IMR-90 (cell line): ENCODE measurements around the gene ADAMTS5. TPM values are rescaled to one million over a fixed set of nuclear protein-coding genes. Genes with fewer than 3 reads are reported as not detected.
A peak's percentile ranks its signal among the peaks of the same experiment; 100 is the strongest.

Source experiments
- ATAC-seq: fragments of 200-7000 bp; cut with Tn5 transposase; 2 replicates; pipeline ENCODE4 v1.9.1; 2020; ENCODE audit warnings: low read depth, mild to moderate bottlenecking, moderate library complexity
- BruUV-seq: library from RNA; stranded (reverse); fragments of 400-500 nt; replicated peaks from 2 replicates; lab custom pipeline; 2021; lab: Mats Ljungman, UMichigan
- CTCF ChIA-PET: fragments of 300-600 bp; formaldehyde crosslinking; extraction: SDS; loops from one replicate; lab custom pipeline; 2021; ENCODE audit warnings: antibody characterized with exemption; lab: Yijun Ruan, JAX
- POLR2A ChIA-PET: fragments of 300-600 bp; sonication (Branson Sonifier 250); formaldehyde crosslinking; loops from one replicate; lab custom pipeline; 2022; ENCODE audit warnings: antibody characterized with exemption; ENCODE audit not compliant: unreplicated experiment; lab: Charles Lee
- DNase-seq: peaks from one replicate; pipeline ENCODE4 v3.0.0; 2013
- H2AFZ ChIP-seq: replicated peaks from 2 replicates; pipeline ENCODE3; 2013; ENCODE audit warnings: low read length, mild to moderate bottlenecking; ENCODE audit not compliant: poor library complexity
- H2AK5ac ChIP-seq: 2 replicates; pipeline ENCODE4 v1.6.1; 2013; ENCODE audit warnings: low read depth, low read length, inconsistent platforms
- H2AK9ac ChIP-seq: replicated peaks from 2 replicates; pipeline ENCODE3; 2013; ENCODE audit warnings: mild to moderate bottlenecking, low read depth, low read length, moderate library complexity; ENCODE audit not compliant: poor library complexity
- H2BK120ac ChIP-seq: 2 replicates; pipeline ENCODE4 v1.6.1; 2013; ENCODE audit warnings: low read depth, low read length, inconsistent platforms
- H2BK15ac ChIP-seq: 3 replicates; pipeline ENCODE4 v1.6.1; 2013; ENCODE audit warnings: low read depth, low read length, inconsistent platforms
- H2BK20ac ChIP-seq: 2 replicates; pipeline ENCODE4 v1.6.1; 2013; ENCODE audit warnings: low read depth, mild to moderate bottlenecking, inconsistent platforms, low read length, moderate library complexity
- H2BK5ac ChIP-seq: 2 replicates; pipeline ENCODE4 v1.6.1; 2013; ENCODE audit warnings: mild to moderate bottlenecking, low read depth, low read length, inconsistent platforms; ENCODE audit not compliant: poor library complexity, severe bottlenecking
- H3K14ac ChIP-seq: replicated peaks from 2 replicates; pipeline ENCODE4 v1.6.1; 2013; ENCODE audit warnings: low read depth, low read length, inconsistent platforms
- H3K18ac ChIP-seq: 2 replicates; pipeline ENCODE4 v1.6.1; 2013; ENCODE audit warnings: low read depth, low read length, control low read depth
- H3K23ac ChIP-seq: 2 replicates; pipeline ENCODE4 v1.6.1; 2013; ENCODE audit warnings: low read depth, low read length, inconsistent platforms
- H3K27ac ChIP-seq: 2 replicates; pipeline ENCODE4 v1.5.1; 2013; ENCODE audit warnings: mild to moderate bottlenecking, control low read depth, low read length; ENCODE audit not compliant: insufficient read depth
- H3K27me3 ChIP-seq: 2 replicates; pipeline ENCODE4 v1.6.1; 2013; ENCODE audit warnings: low read length; ENCODE audit not compliant: control insufficient read depth, insufficient read depth
- H3K36me3 ChIP-seq: 2 replicates; pipeline ENCODE4 v1.6.1; 2013; ENCODE audit warnings: low read length, mixed read lengths; ENCODE audit not compliant: control insufficient read depth, insufficient read depth
- H3K4ac ChIP-seq: 2 replicates; pipeline ENCODE4 v1.6.1; 2013; ENCODE audit warnings: low read depth, low read length, inconsistent platforms
- H3K4me1 ChIP-seq: 2 replicates; pipeline ENCODE4 v1.6.1; 2013; ENCODE audit warnings: low read length, mixed read lengths; ENCODE audit not compliant: control insufficient read depth, insufficient read depth
- H3K4me2 ChIP-seq: 2 replicates; pipeline ENCODE4 v1.6.1; 2013; ENCODE audit warnings: low read depth, mild to moderate bottlenecking, control low read depth, low read length, moderate library complexity
- H3K4me3 ChIP-seq: 2 replicates; pipeline ENCODE4 v1.5.1; 2013; ENCODE audit warnings: low read depth, mild to moderate bottlenecking, control low read depth, low read length, moderate library complexity; ENCODE audit not compliant: insufficient read depth
- H3K56ac ChIP-seq: 2 replicates; pipeline ENCODE4 v1.6.1; 2013; ENCODE audit warnings: low read length, inconsistent platforms; ENCODE audit not compliant: insufficient read depth; ENCODE audit errors: extremely low read depth
- H3K79me1 ChIP-seq, 2 experiments: 2 replicates each; pipeline ENCODE4 v1.6.1; 2013; ENCODE audit warnings: low read length in 2 of 2, inconsistent platforms in 1 of 2, low read depth in 1 of 2
- H3K9ac ChIP-seq: 2 replicates; pipeline ENCODE4 v1.6.1; 2013; ENCODE audit warnings: low read depth, low read length, control low read depth
- H3K9me1 ChIP-seq: 2 replicates; pipeline ENCODE4 v1.6.1; 2013; ENCODE audit warnings: low read length, inconsistent platforms; ENCODE audit not compliant: insufficient read depth
- H3K9me3 ChIP-seq: 2 replicates; pipeline ENCODE4 v1.6.1; 2013; ENCODE audit warnings: low read length; ENCODE audit not compliant: control insufficient read depth, insufficient read depth
- H4K20me1 ChIP-seq: 2 replicates; pipeline ENCODE4 v1.6.1; 2013; ENCODE audit warnings: low read length, inconsistent platforms; ENCODE audit not compliant: insufficient read depth
- H4K5ac ChIP-seq: 2 replicates; pipeline ENCODE4 v1.6.1; 2013; ENCODE audit warnings: mild to moderate bottlenecking, low read depth, low read length, control low read depth
- H4K8ac ChIP-seq, 2 experiments: 2 replicates each; pipeline ENCODE4 v1.6.1; 2013; ENCODE audit warnings: low read depth in 2 of 2, low read length in 2 of 2, control low read depth in 1 of 2, inconsistent platforms in 1 of 2
- H4K91ac ChIP-seq: 2 replicates; pipeline ENCODE4 v1.6.1; 2013; ENCODE audit warnings: low read depth, low read length, inconsistent platforms; ENCODE audit not compliant: insufficient read depth
- CHD1 ChIP-seq: IDR thresholded peaks from 2 replicates; pipeline ENCODE4 v1.6.1; 2012; ENCODE audit warnings: low read depth, low read length, improper control_type of control experiment
- MAZ ChIP-seq: IDR thresholded peaks from 2 replicates; pipeline ENCODE4 v1.6.1; 2012; ENCODE audit warnings: low read depth, mild to moderate bottlenecking, low read length, improper control_type of control experiment, moderate library complexity, borderline replicate concordance
- POLR2A ChIP-seq: IDR thresholded peaks from 2 replicates; pipeline ENCODE4 v1.6.1; 2012; ENCODE audit warnings: mild to moderate bottlenecking, low read depth, low read length
- RCOR1 ChIP-seq: IDR thresholded peaks from 2 replicates; pipeline ENCODE4 v1.6.1; 2012; ENCODE audit warnings: mild to moderate bottlenecking, low read length, improper control_type of control experiment; ENCODE audit not compliant: insufficient replicate concordance
- SMC3 ChIP-seq: fragments of 150-350 bp; IDR thresholded peaks from 2 replicates; pipeline ENCODE4 v1.6.1; 2016; ENCODE audit warnings: low read depth, mild to moderate bottlenecking, antibody characterized with exemption, low read length, moderate library complexity
- WGBS, 2 experiments: methylation state at CpG; one replicate each; pipeline versions ENCODE4 v1.1.5 to v1.1.7; 2013; ENCODE audit warnings: missing lambda C conversion rate in 2 of 2; ENCODE audit not compliant: insufficient read length in 1 of 2; ENCODE audit errors: extremely low coverage in 2 of 2; 5-methylcytosine and 5-hydroxymethylcytosine counted together
- dilution Hi-C: fragments of 300-500 bp; cut with HindIII; formaldehyde crosslinking; loops from one replicate; pipeline ENCODE4 v1.14.3; 2018; ENCODE audit warnings: low sequenced_read_pairs; ENCODE audit not compliant: unreplicated experiment
- in situ Hi-C: fragments of 300-500 bp; cut with MboI; formaldehyde crosslinking; loops from 3 replicates; pipeline ENCODE4 v1.14.3; 2019; ENCODE audit warnings: low sequenced_read_pairs, inconsistent platforms, mixed read lengths
- intact Hi-C: fragments of 100-400 bp; cut with micrococcal nuclease; formaldehyde crosslinking; loops from 2 replicates; pipeline ENCODE4 v1.10.0; 2022
- polyA plus RNA-seq, 3 experiments: library from polyadenylated mRNA; depleted of rRNA; stranded (reverse); fragments of >200 nt; gene quantifications; 2 replicates each; pipeline ENCODE4 v1.2.3, GENCODE V29; 2012; ENCODE audit warnings: low replicate concordance in 1 of 3
- total RNA-seq: library from RNA; depleted of rRNA; stranded (reverse); fragments of >200 nt; gene quantifications from 2 replicates; pipeline ENCODE4 v1.2.3, GENCODE V29; 2012

The ADAMTS5 gene
- total and polyA plus RNA-seq, 2 of the 4 experiments (the other 2 are of a cell fraction) = 0.54 to 0.58 TPM

DNA sequence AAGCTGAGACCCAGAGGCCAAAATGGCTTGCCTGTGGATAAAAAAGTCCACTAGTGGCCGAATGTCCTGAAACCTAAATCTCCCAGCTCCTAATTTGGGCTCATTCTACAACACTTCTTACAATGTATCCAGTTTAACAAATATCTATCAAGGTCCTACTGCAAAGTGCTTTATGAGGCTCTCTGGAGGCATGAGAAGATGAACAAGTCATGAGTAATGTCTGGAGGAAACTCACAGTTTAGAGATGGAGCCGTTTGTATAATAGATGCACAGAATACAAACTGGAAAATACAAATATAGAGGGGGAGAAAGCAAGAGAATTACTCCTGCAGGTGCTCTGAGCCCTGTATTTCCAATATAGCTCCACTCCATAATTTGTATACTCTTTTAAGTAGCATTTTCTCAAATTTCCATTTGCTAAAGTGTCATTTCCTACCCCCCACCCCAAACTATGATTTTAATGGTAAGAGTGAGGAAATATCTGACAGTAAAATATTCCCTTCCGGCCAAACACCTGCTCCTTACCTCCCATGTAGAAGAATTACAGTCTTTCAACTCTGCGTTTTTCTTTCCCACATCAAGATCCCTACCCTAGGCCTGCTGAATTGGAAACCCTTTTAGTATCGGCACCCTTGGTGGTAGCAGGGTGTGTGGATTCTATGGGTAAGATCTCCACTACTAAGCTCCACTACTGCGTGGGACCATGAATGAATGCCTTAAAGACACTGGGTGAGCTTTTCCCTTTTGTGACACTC is 3.3 kb upstream of the ADAMTS5 start (continued):
- no peak for TF ChIP-seq SMC3

DNA sequence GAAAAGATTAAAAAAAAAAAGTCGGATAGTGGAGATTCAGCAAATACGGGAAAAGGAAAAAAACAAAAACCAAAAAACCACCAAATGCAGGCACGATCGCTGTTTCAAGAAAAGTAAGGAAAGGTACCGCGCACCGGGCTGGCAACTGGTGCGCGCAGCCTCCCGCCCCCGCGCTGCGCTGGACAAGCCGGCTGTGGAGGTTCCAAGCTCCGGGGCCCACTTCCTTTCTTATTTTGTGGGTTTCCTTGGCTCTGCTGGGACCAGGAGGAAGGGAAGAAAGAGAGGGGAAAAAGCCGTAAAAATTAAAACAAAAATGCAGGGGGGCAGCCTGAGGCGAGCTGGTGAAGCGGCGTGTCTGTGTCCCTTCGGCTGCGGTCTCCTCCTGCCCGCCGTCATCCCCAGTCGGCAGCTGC is 233 bp downstream of the ADAMTS5 start:
- Histone ChIP-seq H3K4me2 (peak overlapping the region; percentile 74), H3K18ac (0 out of 2 replicates have a peak overlapping the region, but pooled peaks have one; percentile 24), H3K27ac (peak overlapping the region; percentile 80), H3K36me3 (peaks cover 2% of the 10 kb centered on the region; the same call in 1 of the 2 replicates), H3K4me1 (no peaks in the 10 kb centered on the region; the same call in 1 of the 2 replicates), H2BK20ac (peak overlapping the region; percentile 83; the same call in 1 of the 2 replicates), H2AFZ (peak overlapping the region; percentile 93), H3K56ac (peak overlapping the region; percentile 58), H4K91ac (peak overlapping the region; percentile 83), H3K9ac (peak overlapping the region; percentile 77), H3K4me3 (peak overlapping the region; percentile 65), H2AK9ac (peak overlapping the region; percentile 47), H4K5ac (peak overlapping the region; percentile 63), H3K79me1 (peaks cover 3 to 12% of the 10 kb centered on the region in 2 experiments; a peak in 2 of 4 replicates), H2BK15ac (peak overlapping the region; percentile 63; the same call in 2 of the 3 replicates), H4K8ac (peak overlapping the region; percentile 21 to 78; a peak in 2 of 4 replicates), H3K4ac (peak overlapping the region; percentile 77), H3K14ac (peak overlapping the region; percentile 41), H2BK5ac (peak overlapping the region; percentile 46), H2AK5ac (no peak overlapping the region), H4K20me1 (no peaks in the 10 kb centered on the region; the same call in 1 of the 2 replicates), H3K27me3 (no peaks in the 10 kb centered on the region), H2BK120ac (peak overlapping the region; percentile 86), H3K9me3 (no peaks in the 10 kb centered on the region), H3K9me1 (no peaks in the 10 kb centered on the region; the same call in 1 of the 2 replicates), H3K23ac (peak overlapping the region; percentile 40; the same call in 1 of the 2 replicates)
- no peak for TF ChIP-seq RCOR1
- no peak for TF ChIP-seq CHD1
- TF ChIP-seq POLR2A = no peak
- TF ChIP-seq MAZ = no peak
- intact Hi-C loops (loop anchor here (2.0 to 10.0 kb wide), 10 partner anchors 84 to 1778 kb away; no protein-coding TSS in a partner anchor), dilution Hi-C loops (no loop called here), in situ Hi-C loops (no loop called here)
- ChIA-PET POLR2A (interaction anchor here (0.7 to 1.1 kb wide), 4 partner anchors 349 to 820 kb away, joined by 3 to 21 read pairs (median 6); no protein-coding TSS in a partner anchor), CTCF (no interaction called here)
- peak; percentile 37 for DNase-seq
- BruUV-seq = no TSS peak
- 0% methylated on average over 3 of the region's 24 CpGs; no CpG with 5 or more reads in 1 of the 2 experiments for WGBS, 2 experiments
- ATAC-seq = peak; percentile 22
